GM18951 (cell line): ENCODE measurements around the gene KIF12.

Source experiments
- POLR2A ChIP-seq: IDR thresholded peaks from 4 replicates; pipeline ENCODE4 v1.6.1; 2011; ENCODE audit warnings: mild to moderate bottlenecking; ENCODE audit not compliant: insufficient read length, insufficient read depth; ENCODE audit errors: extremely low read depth
- in situ Hi-C: fragments of 300-500 bp; cut with MboI; formaldehyde crosslinking; loops from one replicate; pipeline ENCODE4 v1.12.0; 2022; ENCODE audit warnings: low sequenced_read_pairs, mixed read lengths, inconsistent platforms; ENCODE audit not compliant: unreplicated experiment

Gene KIF12

GRCh38 chr9:114092336-114092735 lies 6.8 kb downstream of the KIF12 start:
- in situ Hi-C loops, result no loop called here
- TF ChIP-seq POLR2A, result no peak

- TF ChIP-seq POLR2A, result no peak
- in situ Hi-C loops, result no loop called here
Observed at GRCh38 chr9:114091711-114092110, 7.4 kb downstream of the KIF12 start.

- TF ChIP-seq POLR2A, result no peak
- in situ Hi-C loops, result no loop called here
Observed at GRCh38 chr9:114090798-114091197, 8.3 kb downstream of the KIF12 start.

GRCh38 chr9:114089206-114089840 lies 9.8 kb downstream of the KIF12 start:
- TF ChIP-seq POLR2A, result no peak
- in situ Hi-C loops, result loop anchor here (10.0 kb wide), 1 partner anchor 195 kb away; no protein-coding TSS in a partner anchor

- TF ChIP-seq POLR2A, result no peak
- in situ Hi-C loops, result loop anchor here (10.0 kb wide), 1 partner anchor 196 kb away; no protein-coding TSS in a partner anchor
Observed at GRCh38 chr9:114088571-114089170, 10.4 kb downstream of the KIF12 start.

- no peak for TF ChIP-seq POLR2A
- in situ Hi-C loops, result loop anchor here (10.0 kb wide), 1 partner anchor 197 kb away; no protein-coding TSS in a partner anchor
Observed at GRCh38 chr9:114087721-114088120, 11.4 kb downstream of the KIF12 start.

- in situ Hi-C loops, result loop anchor here (10.0 kb wide), 1 partner anchor 198 kb away; no protein-coding TSS in a partner anchor
- no peak for TF ChIP-seq POLR2A
Observed at GRCh38 chr9:114086607-114087006, 12.5 kb downstream of the KIF12 start.

- in situ Hi-C loops, result loop anchor here (10.0 kb wide), 1 partner anchor 199 kb away; no protein-coding TSS in a partner anchor
- no peak for TF ChIP-seq POLR2A
Observed at GRCh38 chr9:114086009-114086408, 13.1 kb downstream of the KIF12 start.

GRCh38 chr9:114085387-114085789 lies 13.7 kb downstream of the KIF12 start:
- in situ Hi-C loops, result loop anchor here (10.0 kb wide), 1 partner anchor 199 kb away; no protein-coding TSS in a partner anchor
- TF ChIP-seq POLR2A, result no peak

GRCh38 chr9:114084282-114085073 lies 14.6 kb downstream of the KIF12 start:
- in situ Hi-C loops, result loop anchor here (10.0 kb wide), 1 partner anchor 200 kb away; no protein-coding TSS in a partner anchor
- no peak for TF ChIP-seq POLR2A

- no peak for TF ChIP-seq POLR2A
- in situ Hi-C loops, result loop anchor here (10.0 kb wide), 1 partner anchor 201 kb away; no protein-coding TSS in a partner anchor
Observed at GRCh38 chr9:114083666-114084065, 15.4 kb downstream of the KIF12 start.

- in situ Hi-C loops, result loop anchor here (10.0 kb wide), 1 partner anchor 202 kb away; no protein-coding TSS in a partner anchor
Observed at GRCh38 chr9:114082763-114083412, 16.2 kb downstream of the KIF12 start.
